ENCODE measurements around the gene KRT85. TPM values are rescaled to one million over a fixed set of nuclear protein-coding genes. Genes with fewer than 3 reads are reported as not detected.

Gene KRT85
- total RNA-seq, 2 donors from 2014 or later, result not detected

- Mint-ChIP-seq H3K27me3 (ENCODE audit: low read depth) (no peaks in the 10 kb centered on the region), H3K4me3 (no peak overlapping the region), H3K9me3 (no peaks in the 10 kb centered on the region), H3K27ac (no peak overlapping the region), H3K4me1 (ENCODE audit: low read depth) (no peaks in the 10 kb centered on the region), H3K36me3 (ENCODE audit: insufficient read depth in 2 of 2) (no peaks in the 10 kb centered on the region)
- ATAC-seq (replicated peaks in 1 of 2), result no peak
- DNase-seq, result no peak
These were observed 35.7 kb upstream of the KRT85 start for GRCh38 chr12:52402873-52403540.

- H3K27ac Mint-ChIP-seq, result no peak overlapping the region
- no peak for DNase-seq
- no peaks in the 10 kb centered on the region for H3K9me3 Mint-ChIP-seq
- no peak overlapping the region for H3K4me3 Mint-ChIP-seq
- no peaks in the 10 kb centered on the region for H3K36me3 Mint-ChIP-seq (ENCODE audit: insufficient read depth in 2 of 2)
- no peaks in the 10 kb centered on the region for H3K27me3 Mint-ChIP-seq (ENCODE audit: low read depth)
- H3K4me1 Mint-ChIP-seq (ENCODE audit: low read depth), result no peaks in the 10 kb centered on the region
- no peak for ATAC-seq (replicated peaks in 1 of 2)
These were observed 35.1 kb upstream of the KRT85 start for GRCh38 chr12:52402377-52402776.

DNA sequence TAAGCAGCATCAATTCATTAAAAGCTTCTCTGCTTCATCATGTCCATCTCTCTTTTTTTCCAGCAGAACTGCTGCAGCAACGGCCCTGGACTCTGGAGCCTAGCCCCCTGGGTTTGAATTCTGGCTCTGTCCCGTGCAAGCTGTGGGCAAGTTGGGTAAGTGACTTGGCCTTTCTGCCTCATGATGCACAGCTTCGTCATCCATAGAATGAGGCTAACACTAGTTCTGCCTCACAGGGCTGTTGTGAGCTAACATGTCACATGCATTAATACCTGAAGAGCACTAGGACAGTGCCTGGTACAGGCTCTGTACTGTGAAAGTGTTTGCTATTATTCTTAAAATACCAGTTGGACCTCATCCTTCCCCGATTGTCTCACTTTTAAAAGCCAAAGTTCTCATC, 34.6 kb upstream of the KRT85 start:
- Mint-ChIP-seq H3K4me1 (ENCODE audit: low read depth) (no peaks in the 10 kb centered on the region), H3K27ac (no peak overlapping the region), H3K36me3 (ENCODE audit: insufficient read depth in 2 of 2) (no peaks in the 10 kb centered on the region), H3K9me3 (no peaks in the 10 kb centered on the region), H3K27me3 (ENCODE audit: low read depth) (peaks cover under 1% of the 10 kb centered on the region), H3K4me3 (no peak overlapping the region)
- no peak for DNase-seq
- no peak for ATAC-seq (replicated peaks in 1 of 2)

DNA sequence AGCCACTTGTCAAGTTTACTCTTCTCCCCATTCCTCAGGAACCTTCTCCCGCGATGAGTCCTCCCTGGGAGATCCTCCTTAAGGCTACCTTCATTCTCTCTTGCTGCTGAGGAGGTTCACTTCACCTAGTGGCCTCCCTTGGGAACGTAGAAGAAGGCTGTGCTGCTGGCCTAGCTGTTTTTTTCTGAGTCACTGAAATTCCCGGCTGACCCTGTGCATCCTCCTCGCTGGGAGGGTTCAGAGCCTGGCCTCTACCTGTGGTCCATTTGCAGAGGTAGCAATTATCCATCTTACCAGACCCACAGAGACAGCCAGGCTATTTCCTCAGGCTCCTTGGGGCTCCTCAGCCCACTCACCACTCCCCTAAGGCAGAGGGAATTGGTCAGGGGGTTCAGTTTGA, 34.2 kb upstream of the KRT85 start:
- H3K9me3 Mint-ChIP-seq, result no peaks in the 10 kb centered on the region
- H3K27me3 Mint-ChIP-seq (ENCODE audit: low read depth), result peaks cover 4% of the 10 kb centered on the region
- H3K4me1 Mint-ChIP-seq (ENCODE audit: low read depth), result no peaks in the 10 kb centered on the region
- no peak for DNase-seq
- H3K4me3 Mint-ChIP-seq, result no peak overlapping the region
- H3K36me3 Mint-ChIP-seq (ENCODE audit: insufficient read depth in 2 of 2), result no peaks in the 10 kb centered on the region
- ATAC-seq (replicated peaks in 1 of 2), result no peak
- H3K27ac Mint-ChIP-seq, result no peak overlapping the region

DNA sequence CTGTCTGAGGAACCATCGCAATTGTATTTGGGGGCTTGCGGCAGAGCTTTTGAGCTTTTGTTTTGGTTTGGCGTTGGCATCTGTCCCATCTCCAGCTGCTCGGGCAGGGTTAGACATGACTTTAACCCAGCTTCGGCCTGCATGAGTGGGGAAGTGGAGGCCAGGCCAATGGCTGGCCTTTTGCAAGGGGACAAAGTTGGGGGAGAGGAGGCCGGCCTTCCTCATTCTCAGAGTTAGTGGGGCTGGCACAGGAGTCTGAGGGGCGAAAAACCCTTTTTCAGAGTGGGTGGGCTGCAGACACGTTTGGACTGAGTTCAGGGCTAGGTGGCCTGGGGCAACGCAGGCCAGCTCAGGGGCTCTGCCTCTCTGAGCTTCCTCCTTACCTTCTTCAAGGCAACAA, 33.6 kb upstream of the KRT85 start:
- ATAC-seq (replicated peaks in 1 of 2), result no peak
- Mint-ChIP-seq H3K36me3 (ENCODE audit: insufficient read depth in 2 of 2) (no peaks in the 10 kb centered on the region), H3K9me3 (no peaks in the 10 kb centered on the region), H3K27ac (no peak overlapping the region), H3K4me3 (no peak overlapping the region), H3K27me3 (ENCODE audit: low read depth) (peaks cover 7% of the 10 kb centered on the region), H3K4me1 (ENCODE audit: low read depth) (no peaks in the 10 kb centered on the region)
- DNase-seq, result no peak

- Mint-ChIP-seq H3K9me3 (no peaks in the 10 kb centered on the region), H3K27me3 (ENCODE audit: low read depth) (peaks cover 7% of the 10 kb centered on the region), H3K4me3 (no peak overlapping the region), H3K36me3 (ENCODE audit: insufficient read depth in 2 of 2) (no peaks in the 10 kb centered on the region), H3K4me1 (ENCODE audit: low read depth) (no peaks in the 10 kb centered on the region), H3K27ac (no peak overlapping the region)
- DNase-seq (no peak), ATAC-seq (replicated peaks in 1 of 2) (no peak)
These were observed 32.5 kb upstream of the KRT85 start for GRCh38 chr12:52399756-52400155.

- DNase-seq (no peak), ATAC-seq (replicated peaks in 1 of 2) (no peak)
- H3K27me3 Mint-ChIP-seq (ENCODE audit: low read depth), result peaks cover 7% of the 10 kb centered on the region
- H3K9me3 Mint-ChIP-seq, result no peaks in the 10 kb centered on the region
- no peaks in the 10 kb centered on the region for H3K36me3 Mint-ChIP-seq (ENCODE audit: insufficient read depth in 2 of 2)
- H3K4me3 Mint-ChIP-seq, result no peak overlapping the region
- no peak overlapping the region for H3K27ac Mint-ChIP-seq
- H3K4me1 Mint-ChIP-seq (ENCODE audit: low read depth), result no peaks in the 10 kb centered on the region
These were observed 30.9 kb upstream of the KRT85 start for GRCh38 chr12:52398176-52398575.

DNA sequence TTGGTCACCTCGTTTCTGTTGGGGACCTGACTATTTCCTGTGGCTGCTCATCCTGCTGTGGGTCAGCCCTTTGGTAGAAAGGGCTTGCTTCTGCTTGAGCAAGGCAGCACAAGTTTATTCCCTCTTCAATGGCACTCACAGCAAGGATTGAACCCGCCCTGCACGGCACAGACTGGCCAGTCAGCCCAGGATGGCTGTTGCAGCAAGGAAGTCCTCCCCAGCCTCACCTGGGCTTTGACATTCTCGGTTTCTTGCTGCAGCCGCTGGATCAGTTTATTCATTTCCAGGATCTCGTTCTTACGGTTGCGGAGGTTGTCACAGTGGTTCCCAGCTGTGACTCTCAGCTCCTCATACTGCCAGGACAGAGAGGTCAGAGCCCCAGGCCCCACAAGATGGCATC, 29.4 kb upstream of the KRT85 start:
- no peak for ATAC-seq (replicated peaks in 1 of 2)
- no peak overlapping the region for H3K4me3 Mint-ChIP-seq

DNA sequence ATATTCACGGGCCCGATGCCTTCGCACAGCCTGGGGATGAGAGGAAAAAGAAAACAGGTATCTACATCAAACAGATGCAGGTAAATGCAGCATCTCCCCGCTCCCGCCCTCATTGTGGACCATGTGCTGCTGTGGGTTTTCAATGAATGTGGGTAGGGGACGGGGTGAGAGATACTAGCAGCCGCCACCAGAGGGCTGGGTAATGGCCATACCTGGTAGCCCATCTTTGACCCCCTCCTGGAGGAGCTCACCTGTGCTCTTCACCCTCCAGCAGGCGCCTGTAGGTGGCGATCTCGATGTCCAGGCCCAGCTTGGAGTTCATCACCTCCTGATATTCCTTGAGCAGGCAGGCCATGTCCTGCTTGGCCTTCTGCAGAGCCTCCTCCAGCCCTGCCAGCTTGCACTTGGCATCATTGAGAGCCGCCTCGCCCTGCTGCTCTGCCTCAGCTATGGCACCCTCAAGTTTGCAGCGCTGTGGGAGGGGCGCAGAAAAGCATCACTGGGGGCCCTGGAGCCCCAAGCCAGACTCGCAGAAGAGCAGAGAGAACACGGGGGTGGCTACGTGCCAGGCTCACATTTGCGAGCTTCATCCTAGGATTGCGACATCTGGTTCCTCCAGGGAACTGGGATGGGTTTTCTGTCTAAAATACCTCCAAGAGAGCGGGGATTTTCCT, 28.6 kb upstream of the KRT85 start:
- DNase-seq (peak in 1 of 2 donors; percentile 5), ATAC-seq (replicated peaks in 1 of 2) (peak in 1 of 2 donors; percentile 19)
- no peaks in the 10 kb centered on the region for H3K9me3 Mint-ChIP-seq
- peaks cover 7% of the 10 kb centered on the region for H3K27me3 Mint-ChIP-seq (ENCODE audit: low read depth)
- H3K4me3 Mint-ChIP-seq, result no peak overlapping the region
- no peaks in the 10 kb centered on the region for H3K36me3 Mint-ChIP-seq (ENCODE audit: insufficient read depth in 2 of 2)
- H3K27ac Mint-ChIP-seq, result no peak overlapping the region
- H3K4me1 Mint-ChIP-seq (ENCODE audit: low read depth), result no peaks in the 10 kb centered on the region

More for the DNA sequence above, 29.4 kb upstream of the KRT85 start:
- Mint-ChIP-seq H3K27ac (no peak overlapping the region), H3K9me3 (no peaks in the 10 kb centered on the region), H3K27me3 (ENCODE audit: low read depth) (peaks cover 7% of the 10 kb centered on the region), H3K4me1 (ENCODE audit: low read depth) (no peaks in the 10 kb centered on the region), H3K36me3 (ENCODE audit: insufficient read depth in 2 of 2) (no peaks in the 10 kb centered on the region)
- DNase-seq, result no peak

DNA sequence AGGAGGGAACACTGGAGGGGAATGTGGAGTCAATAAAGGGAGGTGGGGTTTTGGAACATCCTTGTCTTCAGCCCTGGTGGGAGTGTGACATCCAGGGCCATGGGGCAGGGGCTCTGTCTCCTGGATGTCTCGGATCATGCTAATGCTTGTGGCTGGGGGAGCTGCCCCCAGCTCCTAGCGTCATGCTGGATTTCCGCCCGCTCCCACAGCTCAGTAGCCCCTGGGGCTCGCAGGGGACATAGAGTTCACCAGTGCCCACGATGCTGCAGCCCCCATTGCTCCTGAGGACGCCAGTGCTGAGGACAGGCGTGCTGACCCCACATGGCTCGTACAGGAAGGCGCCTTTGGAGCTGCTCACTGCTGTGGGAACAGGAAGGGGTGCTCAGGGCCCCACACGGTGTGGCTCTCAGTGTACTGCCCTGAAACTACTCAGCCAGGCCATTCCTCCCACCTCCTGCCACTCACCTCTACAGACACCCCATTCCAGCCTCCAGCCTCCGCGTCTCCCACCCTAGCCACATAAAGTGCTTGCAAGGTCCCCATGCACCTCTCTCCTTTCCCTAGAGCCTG, 27.6 kb upstream of the KRT85 start:
- H3K4me3 Mint-ChIP-seq, result no peak overlapping the region
- peaks cover 7% of the 10 kb centered on the region for H3K27me3 Mint-ChIP-seq (ENCODE audit: low read depth)
- DNase-seq, result no peak
- no peaks in the 10 kb centered on the region for H3K36me3 Mint-ChIP-seq (ENCODE audit: insufficient read depth in 2 of 2)
- no peak for ATAC-seq (replicated peaks in 1 of 2)
- H3K4me1 Mint-ChIP-seq (ENCODE audit: low read depth), result no peaks in the 10 kb centered on the region
- H3K27ac Mint-ChIP-seq, result no peak overlapping the region
- H3K9me3 Mint-ChIP-seq, result no peaks in the 10 kb centered on the region

DNA sequence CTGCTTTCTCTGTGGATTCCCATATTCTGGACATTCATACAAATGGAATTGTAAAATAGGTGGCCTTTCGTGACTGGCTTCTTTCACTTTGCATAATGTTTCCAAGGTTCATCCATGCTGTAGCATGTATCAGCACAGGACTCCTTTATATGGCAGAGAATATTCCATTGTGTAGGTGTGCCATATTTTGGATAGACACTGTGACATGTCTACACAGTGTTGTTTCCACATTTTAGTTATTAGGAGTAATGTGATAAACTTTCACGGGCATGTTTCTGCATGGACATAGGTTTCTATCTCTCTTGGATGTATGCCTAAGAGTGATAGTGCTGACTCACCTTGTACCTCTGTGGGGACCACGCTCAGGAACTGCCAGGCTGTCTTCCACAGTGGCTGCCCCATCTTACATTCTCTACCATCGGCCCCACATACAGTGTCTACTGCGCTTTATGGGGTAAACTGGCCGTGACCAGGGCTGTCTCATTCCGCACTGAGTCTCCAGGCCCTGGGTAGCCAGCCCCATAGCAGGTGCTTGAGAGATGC, 25.3 kb upstream of the KRT85 start:
- Mint-ChIP-seq H3K36me3 (ENCODE audit: insufficient read depth in 2 of 2) (no peaks in the 10 kb centered on the region), H3K27me3 (ENCODE audit: low read depth) (peaks cover 14% of the 10 kb centered on the region)

DNA sequence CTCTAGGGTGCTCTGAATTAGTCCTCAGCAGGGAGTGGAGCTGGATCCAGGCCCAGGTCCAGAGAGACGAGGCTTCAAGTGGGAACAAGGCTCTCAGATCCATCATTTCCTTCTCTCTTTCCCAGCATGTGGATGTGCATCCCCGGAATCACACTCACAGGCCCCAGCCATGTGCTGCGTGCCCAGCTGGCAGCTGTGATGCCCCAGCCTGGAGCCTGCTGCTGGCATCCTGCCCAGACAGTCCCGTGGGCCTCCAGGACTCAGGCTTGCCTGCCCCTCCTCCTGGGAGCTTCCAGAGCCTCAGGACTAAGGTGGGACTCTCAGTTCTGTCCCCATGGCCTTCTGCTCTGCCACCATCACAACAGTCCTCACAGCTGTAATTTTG, 24.3 kb upstream of the KRT85 start:
- H3K4me3 Mint-ChIP-seq, result no peak overlapping the region
- ATAC-seq (replicated peaks in 1 of 2) (no peak), DNase-seq (no peak)
- no peaks in the 10 kb centered on the region for H3K4me1 Mint-ChIP-seq (ENCODE audit: low read depth)
- no peak overlapping the region for H3K27ac Mint-ChIP-seq
- H3K9me3 Mint-ChIP-seq, result no peaks in the 10 kb centered on the region
- H3K27me3 Mint-ChIP-seq (ENCODE audit: low read depth), result peaks cover 11% of the 10 kb centered on the region
- no peaks in the 10 kb centered on the region for H3K36me3 Mint-ChIP-seq (ENCODE audit: insufficient read depth in 2 of 2)

More for the DNA sequence above, 25.3 kb upstream of the KRT85 start:
- no peak overlapping the region for H3K27ac Mint-ChIP-seq
- no peaks in the 10 kb centered on the region for H3K9me3 Mint-ChIP-seq
- ATAC-seq (replicated peaks in 1 of 2), result no peak
- no peak overlapping the region for H3K4me3 Mint-ChIP-seq
- H3K4me1 Mint-ChIP-seq (ENCODE audit: low read depth), result no peaks in the 10 kb centered on the region
- no peak for DNase-seq

DNA sequence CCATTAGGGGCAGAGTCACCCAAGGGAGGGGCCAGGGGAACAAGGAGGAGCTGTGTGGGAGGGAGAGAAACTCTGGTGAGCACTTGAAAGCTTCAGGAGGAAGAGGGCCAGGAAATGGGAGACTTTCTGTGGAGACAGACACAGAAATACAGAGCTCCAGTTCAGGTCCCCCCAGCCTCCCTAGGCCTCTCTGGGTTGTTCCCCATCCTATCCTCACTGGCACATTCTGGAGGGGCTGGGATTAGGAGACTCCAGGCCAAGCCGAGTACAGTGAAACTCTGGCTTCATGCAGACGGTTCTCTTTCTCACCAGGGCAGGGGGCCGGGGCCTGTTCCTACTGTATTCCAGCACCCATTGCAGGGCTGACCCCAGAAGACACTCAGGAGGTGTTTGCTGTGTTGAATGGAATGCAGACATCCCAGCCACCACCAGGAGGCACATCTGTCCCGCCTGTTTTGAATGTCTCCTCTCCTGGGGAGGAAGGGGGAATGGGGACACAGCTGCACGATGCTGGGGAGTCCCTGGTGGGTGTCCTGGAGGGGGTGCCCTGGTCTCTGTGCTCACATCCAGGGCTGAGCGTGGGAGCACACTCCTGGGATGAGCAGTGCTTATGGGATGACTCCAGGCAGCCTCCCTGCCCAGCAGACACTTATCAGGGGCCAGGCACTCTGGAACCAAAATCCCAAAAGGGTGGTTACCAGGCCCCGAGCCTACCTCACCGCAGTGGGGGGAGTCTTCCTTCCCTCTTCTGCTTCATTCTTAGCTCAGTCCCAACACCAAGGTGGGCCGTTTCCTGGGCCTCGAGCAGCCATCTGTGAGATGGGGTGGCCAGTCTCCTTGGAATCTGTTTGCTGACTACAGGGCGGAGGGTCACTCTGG, 23.7 kb upstream of the KRT85 start:
- no peaks in the 10 kb centered on the region for H3K36me3 Mint-ChIP-seq (ENCODE audit: insufficient read depth in 2 of 2)
- no peaks in the 10 kb centered on the region for H3K9me3 Mint-ChIP-seq
- peaks cover 7% of the 10 kb centered on the region for H3K27me3 Mint-ChIP-seq (ENCODE audit: low read depth)
- ATAC-seq (replicated peaks in 1 of 2), result no peak
- no peaks in the 10 kb centered on the region for H3K4me1 Mint-ChIP-seq (ENCODE audit: low read depth)
- no peak overlapping the region for H3K4me3 Mint-ChIP-seq
- DNase-seq, result no peak
- H3K27ac Mint-ChIP-seq, result no peak overlapping the region

All from activated T-cell treated with anti-CD3 and anti-CD28 coated beads, Interleukin-2, amount 50 U/mL, for 72 hours (primary cell).